Measurements from ENCODE around the gene TDRD15. TPM values are rescaled to one million over a fixed set of nuclear protein-coding genes. Genes with fewer than 3 reads are reported as not detected.
"Not testable (repeated sequence)": the region's sequence is repeated elsewhere in the genome, so short reads cannot be mapped to it uniquely, and the experiment has no call there.

TDRD15 gene
- total RNA-seq, 1 donor from 2014 or later: not detected

DNA sequence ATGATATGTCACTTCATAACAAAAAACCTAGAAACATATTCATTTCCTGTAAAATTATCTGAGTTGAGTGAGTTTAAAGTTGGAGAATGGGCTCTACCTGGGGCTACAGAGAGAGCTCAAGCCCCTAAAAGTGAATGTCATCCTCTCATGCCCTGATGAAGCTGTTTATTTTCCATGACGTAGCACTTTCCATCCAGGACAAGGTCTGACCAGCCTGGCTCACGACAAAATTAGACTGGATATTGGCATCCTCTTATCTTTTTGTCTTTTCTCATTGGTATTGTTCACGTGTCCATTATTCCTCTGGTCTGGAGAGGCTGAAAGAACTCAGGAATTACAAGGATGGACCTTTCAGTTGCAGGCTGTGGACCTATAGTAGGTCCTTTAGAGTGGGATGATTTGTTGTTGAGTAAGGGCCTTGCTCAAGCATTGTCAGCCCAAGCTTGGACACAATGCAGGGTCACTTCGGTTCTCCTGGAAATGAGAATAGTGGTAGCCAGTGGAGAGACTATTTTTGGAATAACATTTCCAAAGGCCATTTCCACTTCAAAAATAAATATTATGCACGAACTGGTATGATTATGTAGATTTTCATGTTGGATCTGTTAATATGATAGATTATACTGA lies 24.4 kb upstream of the TDRD15 start:
- Histone ChIP-seq H3K27ac (no peak overlapping the region), H4K20me1 (ENCODE audit: low read depth) (no peaks in the 10 kb centered on the region), H3K27me3 (no peaks in the 10 kb centered on the region), H3K36me3 (no peaks in the 10 kb centered on the region), H3K4me3 (no peak overlapping the region), H3K9ac (no peak overlapping the region), H2AFZ (replicated peaks) (no peak overlapping the region), H3K79me2 (ENCODE audit: low read depth) (no peaks in the 10 kb centered on the region), H3K4me1 (peaks cover 11% of the 10 kb centered on the region), H3K4me2 (no peak overlapping the region), H3F3A (ENCODE audit: low read depth) (no peaks in the 10 kb centered on the region), H3K9me3 (ENCODE audit: low read depth) (no peaks in the 10 kb centered on the region)
- H3K27ac Mint-ChIP-seq: no peak overlapping the region
- peaks cover 6% of the 10 kb centered on the region for H3K27me3 Mint-ChIP-seq (ENCODE audit: insufficient read depth, low read depth)
- peaks cover 2% of the 10 kb centered on the region for H3K9me3 Mint-ChIP-seq
- no peak overlapping the region for H3K4me3 Mint-ChIP-seq
- DNase-seq (ENCODE audit: low spot score): no peak
- H3K4me1 Mint-ChIP-seq: peaks cover 19% of the 10 kb centered on the region
- H3K36me3 Mint-ChIP-seq: no peaks in the 10 kb centered on the region
- TF ChIP-seq EZH2phosphoT487 (IDR thresholded peaks at IDR 0.05): no peak
- TF ChIP-seq EZH2 (IDR thresholded peaks at IDR 0.05): no peak
- TF ChIP-seq, protein P1, sequence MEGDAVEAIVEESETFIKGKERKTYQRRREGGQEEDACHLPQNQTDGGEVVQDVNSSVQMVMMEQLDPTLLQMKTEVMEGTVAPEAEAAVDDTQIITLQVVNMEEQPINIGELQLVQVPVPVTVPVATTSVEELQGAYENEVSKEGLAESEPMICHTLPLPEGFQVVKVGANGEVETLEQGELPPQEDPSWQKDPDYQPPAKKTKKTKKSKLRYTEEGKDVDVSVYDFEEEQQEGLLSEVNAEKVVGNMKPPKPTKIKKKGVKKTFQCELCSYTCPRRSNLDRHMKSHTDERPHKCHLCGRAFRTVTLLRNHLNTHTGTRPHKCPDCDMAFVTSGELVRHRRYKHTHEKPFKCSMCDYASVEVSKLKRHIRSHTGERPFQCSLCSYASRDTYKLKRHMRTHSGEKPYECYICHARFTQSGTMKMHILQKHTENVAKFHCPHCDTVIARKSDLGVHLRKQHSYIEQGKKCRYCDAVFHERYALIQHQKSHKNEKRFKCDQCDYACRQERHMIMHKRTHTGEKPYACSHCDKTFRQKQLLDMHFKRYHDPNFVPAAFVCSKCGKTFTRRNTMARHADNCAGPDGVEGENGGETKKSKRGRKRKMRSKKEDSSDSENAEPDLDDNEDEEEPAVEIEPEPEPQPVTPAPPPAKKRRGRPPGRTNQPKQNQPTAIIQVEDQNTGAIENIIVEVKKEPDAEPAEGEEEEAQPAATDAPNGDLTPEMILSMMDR (IDR thresholded peaks at IDR 0.05): no peak

DNA sequence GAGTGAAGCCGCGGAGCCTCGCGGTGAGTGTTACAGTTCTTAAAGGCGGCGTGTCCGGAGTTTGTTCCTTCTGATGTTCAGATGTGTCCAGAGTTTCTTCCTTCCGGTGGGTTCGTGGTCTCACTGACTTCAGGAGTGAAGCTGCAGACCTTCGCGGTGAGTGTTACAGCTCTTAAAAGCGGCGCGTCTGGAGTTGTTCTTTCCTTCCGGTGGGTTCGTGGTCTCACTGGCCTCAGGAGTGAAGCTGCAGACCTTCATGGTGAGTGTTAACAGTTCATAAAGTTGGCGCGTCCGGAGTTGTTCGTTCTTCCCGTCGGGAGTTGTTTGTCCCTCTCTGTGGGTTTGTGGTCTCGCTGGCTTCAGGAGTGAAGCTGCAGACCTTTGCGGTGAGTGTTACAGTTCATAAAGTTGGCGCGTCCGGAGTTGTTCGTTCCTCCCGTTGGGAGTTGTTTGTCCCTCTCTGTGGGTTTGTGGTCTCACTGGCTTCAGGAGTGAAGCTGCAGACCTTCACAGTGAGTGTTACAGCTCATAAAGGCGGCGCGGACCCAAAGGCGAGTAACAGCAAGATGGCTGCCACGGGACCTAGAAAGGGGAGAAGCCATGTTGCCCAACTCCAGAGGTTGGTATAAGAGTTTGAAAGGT lies 22.1 kb upstream of the TDRD15 start:
- not testable (repeated sequence) for H3K36me3 Mint-ChIP-seq; H3K4me3 Mint-ChIP-seq; H3K27ac Mint-ChIP-seq; H3K27me3 ChIP-seq; H3K4me1 Mint-ChIP-seq; H3K36me3 ChIP-seq; H2AFZ ChIP-seq (replicated peaks); DNase-seq (ENCODE audit: low spot score); H3K9me3 Mint-ChIP-seq; H3K27me3 Mint-ChIP-seq (ENCODE audit: insufficient read depth, low read depth); H3K79me2 ChIP-seq (ENCODE audit: low read depth); H4K20me1 ChIP-seq (ENCODE audit: low read depth); H3K4me3 ChIP-seq; H3K4me2 ChIP-seq; H3K27ac ChIP-seq; H3F3A ChIP-seq (ENCODE audit: low read depth); H3K9ac ChIP-seq; H3K9me3 ChIP-seq (ENCODE audit: low read depth)
- peaks cover 11% of the 10 kb centered on the region for H3K4me1 ChIP-seq

DNA sequence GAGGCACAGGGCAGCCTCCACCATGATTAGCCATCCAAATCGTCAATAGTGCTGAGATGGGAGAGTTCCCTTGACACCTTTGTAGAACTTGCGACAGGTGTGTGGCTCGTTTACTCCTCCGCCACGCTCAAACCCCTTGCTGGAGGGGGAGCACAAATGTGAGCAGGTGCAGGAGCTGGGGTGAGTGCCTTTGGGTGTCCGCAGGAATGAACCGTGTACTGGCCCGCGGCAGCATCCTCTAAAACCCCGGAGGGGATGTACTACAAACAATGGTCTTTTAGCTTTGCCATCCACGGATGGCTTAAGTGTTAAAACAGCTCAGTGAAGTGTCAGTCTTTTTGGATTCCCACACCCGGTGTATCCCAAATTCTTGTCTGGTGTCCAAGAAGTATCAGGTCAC lies 21.4 kb upstream of the TDRD15 start:
- H3K4me2 ChIP-seq: no peak overlapping the region
- H4K20me1 ChIP-seq (ENCODE audit: low read depth): no peaks in the 10 kb centered on the region
- H3K27me3 ChIP-seq: no peaks in the 10 kb centered on the region
- H2AFZ ChIP-seq (replicated peaks): no peak overlapping the region
- Mint-ChIP-seq H3K9me3 (peaks cover 2% of the 10 kb centered on the region), H3K36me3 (no peaks in the 10 kb centered on the region), H3K27ac (no peak overlapping the region), H3K4me1 (peaks cover 7% of the 10 kb centered on the region), H3K27me3 (ENCODE audit: insufficient read depth, low read depth) (peaks cover 4% of the 10 kb centered on the region), H3K4me3 (no peak overlapping the region)
- H3F3A ChIP-seq (ENCODE audit: low read depth): no peaks in the 10 kb centered on the region
- no peaks in the 10 kb centered on the region for H3K79me2 ChIP-seq (ENCODE audit: low read depth)
- H3K9ac ChIP-seq: no peak overlapping the region
- DNase-seq (ENCODE audit: low spot score): no peak
- H3K4me3 ChIP-seq: no peak overlapping the region
- no peak overlapping the region for H3K27ac ChIP-seq
- TF ChIP-seq EZH2 (IDR thresholded peaks at IDR 0.05) (no peak), EZH2phosphoT487 (IDR thresholded peaks at IDR 0.05) (no peak)
- TF ChIP-seq, protein P1 (IDR thresholded peaks at IDR 0.05): no peak
- H3K4me1 ChIP-seq: peaks cover 11% of the 10 kb centered on the region
- no peaks in the 10 kb centered on the region for H3K36me3 ChIP-seq
- no peaks in the 10 kb centered on the region for H3K9me3 ChIP-seq (ENCODE audit: low read depth)

DNA sequence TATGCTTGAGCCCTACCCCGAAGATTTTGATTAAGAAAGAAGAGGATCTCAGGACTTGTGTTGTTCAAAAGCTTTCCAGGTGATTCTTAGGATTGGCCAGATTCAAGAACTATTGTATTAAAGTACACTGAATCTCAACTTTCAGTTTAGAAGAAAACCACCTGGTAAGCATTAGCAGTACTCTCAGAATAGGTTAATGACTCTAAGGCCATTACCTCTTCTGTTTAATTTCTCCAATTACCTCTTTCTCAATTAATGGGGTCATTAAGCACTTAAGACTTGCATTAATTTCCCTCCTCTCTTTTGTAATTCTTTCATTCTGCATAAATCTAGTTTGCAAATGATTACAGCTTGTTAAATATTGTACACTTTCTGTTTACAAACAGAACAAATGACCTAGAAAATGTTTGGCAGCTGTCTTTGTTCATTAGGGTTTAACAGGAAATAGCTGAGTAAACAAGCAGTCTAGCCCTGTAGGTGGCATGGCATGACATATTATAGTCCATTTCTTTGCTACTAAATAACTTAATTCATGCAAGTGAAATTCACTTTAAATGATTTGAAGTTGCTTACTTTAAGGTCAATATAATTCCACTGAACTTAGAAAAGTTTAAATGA lies 20.4 kb upstream of the TDRD15 start:
- no peaks in the 10 kb centered on the region for H3K36me3 Mint-ChIP-seq
- Histone ChIP-seq H3K27me3 (no peaks in the 10 kb centered on the region), H2AFZ (replicated peaks) (no peak overlapping the region), H3K4me2 (no peak overlapping the region), H3K79me2 (ENCODE audit: low read depth) (no peaks in the 10 kb centered on the region), H4K20me1 (ENCODE audit: low read depth) (no peaks in the 10 kb centered on the region), H3F3A (ENCODE audit: low read depth) (no peaks in the 10 kb centered on the region), H3K9ac (no peak overlapping the region), H3K9me3 (ENCODE audit: low read depth) (no peaks in the 10 kb centered on the region), H3K36me3 (no peaks in the 10 kb centered on the region), H3K27ac (no peak overlapping the region), H3K4me1 (peaks cover 11% of the 10 kb centered on the region), H3K4me3 (no peak overlapping the region)
- no peak overlapping the region for H3K27ac Mint-ChIP-seq
- H3K9me3 Mint-ChIP-seq: peaks cover 2% of the 10 kb centered on the region
- TF ChIP-seq, protein P1 (IDR thresholded peaks at IDR 0.05): no peak
- TF ChIP-seq EZH2phosphoT487 (IDR thresholded peaks at IDR 0.05) (no peak), EZH2 (IDR thresholded peaks at IDR 0.05) (no peak)
- no peaks in the 10 kb centered on the region for H3K4me1 Mint-ChIP-seq
- H3K4me3 Mint-ChIP-seq: no peak overlapping the region
- no peak for DNase-seq (ENCODE audit: low spot score)
- peaks cover 4% of the 10 kb centered on the region for H3K27me3 Mint-ChIP-seq (ENCODE audit: insufficient read depth, low read depth)
